HepG2 (cell line): Measurements from ENCODE around the gene FOSB. TPM values are rescaled to one million over a fixed set of nuclear protein-coding genes. Genes with fewer than 3 reads are reported as not detected.

Experiments used
- AGO2 ChIP-seq: fragments of 200-400 bp; formaldehyde crosslinking; optimal IDR thresholded peaks from 2 replicates; pipeline ENCODE3; 2017; ENCODE audit warnings: mild to moderate bottlenecking, low read depth, low read length, moderate library complexity
- AHR ChIP-seq: IDR thresholded peaks from 2 replicates; pipeline ENCODE4 v1.6.1; 2018; ENCODE audit warnings: missing genetic modification reagents, missing compliant biosample characterization
- CENPX ChIP-seq: sonication (generic); formaldehyde crosslinking; IDR thresholded peaks from 2 replicates; pipeline ENCODE4 v1.9.0; 2021; ENCODE audit warnings: mild to moderate bottlenecking, missing genetic modification reagents, moderate library complexity
- KLF13 ChIP-seq: sonication (generic); formaldehyde crosslinking; IDR thresholded peaks from 2 replicates; pipeline ENCODE4 v1.4.0; 2020; ENCODE audit warnings: mild to moderate bottlenecking, missing genetic modification reagents
- RBFOX2 ChIP-seq: fragments of 200-400 bp; formaldehyde crosslinking; IDR thresholded peaks from 2 replicates; pipeline ENCODE4 v1.6.1; 2017; ENCODE audit warnings: low read depth, mild to moderate bottlenecking, low read length
- SOX6 ChIP-seq, 2 experiments: fragments of 450-650 bp in 1 of 2; sonication (generic) in 1 of 2; formaldehyde crosslinking in 1 of 2; IDR thresholded peaks; 2 replicates each; pipeline versions ENCODE4 v1.4.0 to v1.6.1; 2017 to 2020; ENCODE audit warnings: antibody characterized with exemption in 1 of 2, mild to moderate bottlenecking in 1 of 2, missing genetic modification reagents in 1 of 2
- TCF7L2 ChIP-seq: IDR thresholded peaks from 2 replicates; pipeline ENCODE4 v1.6.1; 2011; ENCODE audit warnings: mild to moderate bottlenecking, low read depth, low read length, moderate library complexity
- ZBTB40 ChIP-seq, 2 experiments: fragments of 450-650 bp in 1 of 2; sonication (generic) in 1 of 2; formaldehyde crosslinking in 1 of 2; IDR thresholded peaks; 2 replicates each; pipeline versions ENCODE4 v1.6.1 to v1.8.0; 2016 to 2022; ENCODE audit warnings: antibody characterized with exemption in 1 of 2, mild to moderate bottlenecking in 1 of 2, missing genetic modification reagents in 1 of 2
- ZNF234 ChIP-seq: sonication (generic); formaldehyde crosslinking; conservative IDR thresholded peaks from 2 replicates; pipeline ENCODE4 v1.5.1; 2020; ENCODE audit warnings: mild to moderate bottlenecking, missing genetic modification reagents
- ZNF326 ChIP-seq: sonication (generic); formaldehyde crosslinking; IDR thresholded peaks from 2 replicates; pipeline ENCODE4 v1.4.0; 2020; ENCODE audit warnings: missing genetic modification reagents, borderline replicate concordance
- ZNF354B ChIP-seq: sonication (generic); formaldehyde crosslinking; IDR thresholded peaks from 2 replicates; pipeline ENCODE4 v1.8.0; 2022; ENCODE audit warnings: mild to moderate bottlenecking, missing genetic modification reagents
- ZNF503 ChIP-seq: sonication (generic); formaldehyde crosslinking; IDR thresholded peaks from 2 replicates; pipeline ENCODE4 v1.4.0; 2020; ENCODE audit warnings: missing genetic modification reagents
- ZNF616 ChIP-seq: sonication (generic); formaldehyde crosslinking; IDR thresholded peaks from 2 replicates; pipeline ENCODE4 v1.5.0; 2020; ENCODE audit warnings: low read depth, mild to moderate bottlenecking, missing genetic modification reagents
- ZNF746 ChIP-seq: sonication (generic); formaldehyde crosslinking; IDR thresholded peaks from 2 replicates; pipeline ENCODE4 v1.8.0; 2022; ENCODE audit warnings: mild to moderate bottlenecking, missing genetic modification reagents
- ZNF839 ChIP-seq: sonication (generic); formaldehyde crosslinking; IDR thresholded peaks from 2 replicates; pipeline ENCODE4 v1.4.0; 2020; ENCODE audit warnings: missing genetic modification reagents, mild to moderate bottlenecking, borderline replicate concordance
- ZSCAN29 ChIP-seq: sonication (generic); formaldehyde crosslinking; conservative IDR thresholded peaks from 2 replicates; pipeline ENCODE4 v1.4.0; 2020; ENCODE audit warnings: mild to moderate bottlenecking, missing genetic modification reagents
- polyA plus RNA-seq, 8 experiments: library from polyadenylated mRNA; depleted of rRNA in 3 of 8; stranded (reverse) in 7 of 8; unstranded in 1 of 8; fragments of >200 nt; fragmentation: Illumina TruSeq in 4 of 8; extraction: Trizol in 4 of 8; gene quantifications; 2 replicates each; pipeline versions ENCODE4 v1.2.1 to v1.2.3, GENCODE V29; 2011 to 2016; ENCODE audit warnings: low read depth in 4 of 8, missing spikeins in 1 of 8, mixed read lengths in 1 of 8; ENCODE audit not compliant: insufficient read depth in 1 of 8
- total RNA-seq, 5 experiments: library from RNA; depleted of rRNA; stranded (reverse); fragments of >200 nt; fragmentation: Illumina TruSeq; extraction: Trizol; gene quantifications; 2 replicates each; pipeline ENCODE4 v1.2.3, GENCODE V29; 2016; ENCODE audit warnings: low read depth in 1 of 5

The FOSB gene
- total and polyA plus RNA-seq, 2 of the 13 experiments (the other 11 are each of a cell fraction or from before 2014, with no cell fraction given), result 2.8 to 6.0 TPM

- TF ChIP-seq ZBTB40 (IDR thresholded peaks at IDR 0.05), result no peak
- TF ChIP-seq ZBTB40 (CRISPR knock-in tag; IDR thresholded peaks at IDR 0.05), result no peak
- TF ChIP-seq ZNF234 (CRISPR knock-in tag), result no peak
- peak; percentile 79 for TF ChIP-seq AGO2
- TF ChIP-seq ZNF839 (CRISPR knock-in tag), result no peak
- no peak for TF ChIP-seq TCF7L2
- TF ChIP-seq ZNF503 (CRISPR knock-in tag), result no peak
- TF ChIP-seq CENPX, result no peak
- TF ChIP-seq AHR, result no peak
- no peak for TF ChIP-seq ZNF354B (CRISPR knock-in tag)
- TF ChIP-seq RBFOX2, result 0 out of 2 replicates have a peak, but pooled peaks have one; percentile 27
- no peak for TF ChIP-seq ZNF616 (CRISPR knock-in tag)
- TF ChIP-seq ZNF746, result no peak
- no peak for TF ChIP-seq SOX6 (IDR thresholded peaks at IDR 0.05)
- no peak for TF ChIP-seq SOX6 (CRISPR knock-in tag; IDR thresholded peaks at IDR 0.05)
- no peak for TF ChIP-seq ZNF326
- TF ChIP-seq ZSCAN29 (CRISPR knock-in tag), result no peak
- TF ChIP-seq KLF13, result no peak
- TF ChIP-seq, all 625 proteins: peak for 3
Measured at GRCh38 chr19:45522010-45522941, 54.5 kb downstream of the FOSB start (continued).
